ENCODE results near the gene SRPK2. TPM values are rescaled to one million over a fixed set of nuclear protein-coding genes. Genes with fewer than 3 reads are reported as not detected.
A peak's percentile ranks its signal among the peaks of the same experiment; 100 is the strongest.

SRPK2 gene
- total RNA-seq, 1 experiment from 2014 or later = 50.5 TPM

DNA sequence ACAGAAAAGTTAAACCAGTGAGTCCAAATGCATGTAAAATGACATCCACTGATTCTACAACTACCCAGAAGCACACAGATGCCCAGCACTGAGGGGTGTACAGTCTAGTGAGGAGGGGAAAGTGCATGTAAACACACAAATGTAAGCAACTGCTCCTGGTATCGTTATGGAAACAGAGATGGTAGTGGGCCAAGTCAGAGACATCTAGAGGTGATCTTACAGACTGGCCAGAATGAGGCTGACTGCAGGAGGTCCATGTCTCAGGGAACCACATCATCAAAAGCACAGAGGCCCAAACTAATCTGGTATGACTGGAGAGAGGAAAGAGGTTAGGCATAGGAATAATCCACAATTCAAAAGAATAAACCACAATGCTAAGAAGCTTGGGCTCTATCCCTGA lies 176.5 kb downstream of the SRPK2 start (continued):
- TF ChIP-seq, protein P1, sequence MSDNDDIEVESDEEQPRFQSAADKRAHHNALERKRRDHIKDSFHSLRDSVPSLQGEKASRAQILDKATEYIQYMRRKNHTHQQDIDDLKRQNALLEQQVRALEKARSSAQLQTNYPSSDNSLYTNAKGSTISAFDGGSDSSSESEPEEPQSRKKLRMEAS (CRISPR knock-in tag; IDR thresholded peaks at IDR 0.05) = no peak
- TF ChIP-seq, protein P2, sequence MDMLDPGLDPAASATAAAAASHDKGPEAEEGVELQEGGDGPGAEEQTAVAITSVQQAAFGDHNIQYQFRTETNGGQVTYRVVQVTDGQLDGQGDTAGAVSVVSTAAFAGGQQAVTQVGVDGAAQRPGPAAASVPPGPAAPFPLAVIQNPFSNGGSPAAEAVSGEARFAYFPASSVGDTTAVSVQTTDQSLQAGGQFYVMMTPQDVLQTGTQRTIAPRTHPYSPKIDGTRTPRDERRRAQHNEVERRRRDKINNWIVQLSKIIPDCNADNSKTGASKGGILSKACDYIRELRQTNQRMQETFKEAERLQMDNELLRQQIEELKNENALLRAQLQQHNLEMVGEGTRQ (CRISPR knock-in tag; IDR thresholded peaks at IDR 0.05) = no peak
- TF ChIP-seq FOXJ3 (CRISPR knock-in tag; IDR thresholded peaks at IDR 0.05; ENCODE audit: borderline replicate concordance) (no peak), ZNF121 (CRISPR knock-in tag; IDR thresholded peaks at IDR 0.05) (no peak), CREB1 (CRISPR knock-in tag; IDR thresholded peaks at IDR 0.05) (no peak)
- TF ChIP-seq, protein P3, sequence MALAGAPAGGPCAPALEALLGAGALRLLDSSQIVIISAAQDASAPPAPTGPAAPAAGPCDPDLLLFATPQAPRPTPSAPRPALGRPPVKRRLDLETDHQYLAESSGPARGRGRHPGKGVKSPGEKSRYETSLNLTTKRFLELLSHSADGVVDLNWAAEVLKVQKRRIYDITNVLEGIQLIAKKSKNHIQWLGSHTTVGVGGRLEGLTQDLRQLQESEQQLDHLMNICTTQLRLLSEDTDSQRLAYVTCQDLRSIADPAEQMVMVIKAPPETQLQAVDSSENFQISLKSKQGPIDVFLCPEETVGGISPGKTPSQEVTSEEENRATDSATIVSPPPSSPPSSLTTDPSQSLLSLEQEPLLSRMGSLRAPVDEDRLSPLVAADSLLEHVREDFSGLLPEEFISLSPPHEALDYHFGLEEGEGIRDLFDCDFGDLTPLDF (CRISPR knock-in tag; IDR thresholded peaks at IDR 0.05) = no peak
- TF ChIP-seq, protein P4, sequence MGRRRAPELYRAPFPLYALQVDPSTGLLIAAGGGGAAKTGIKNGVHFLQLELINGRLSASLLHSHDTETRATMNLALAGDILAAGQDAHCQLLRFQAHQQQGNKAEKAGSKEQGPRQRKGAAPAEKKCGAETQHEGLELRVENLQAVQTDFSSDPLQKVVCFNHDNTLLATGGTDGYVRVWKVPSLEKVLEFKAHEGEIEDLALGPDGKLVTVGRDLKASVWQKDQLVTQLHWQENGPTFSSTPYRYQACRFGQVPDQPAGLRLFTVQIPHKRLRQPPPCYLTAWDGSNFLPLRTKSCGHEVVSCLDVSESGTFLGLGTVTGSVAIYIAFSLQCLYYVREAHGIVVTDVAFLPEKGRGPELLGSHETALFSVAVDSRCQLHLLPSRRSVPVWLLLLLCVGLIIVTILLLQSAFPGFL (CRISPR knock-in tag; IDR thresholded peaks at IDR 0.05; ENCODE audit: borderline replicate concordance) = no peak

DNA sequence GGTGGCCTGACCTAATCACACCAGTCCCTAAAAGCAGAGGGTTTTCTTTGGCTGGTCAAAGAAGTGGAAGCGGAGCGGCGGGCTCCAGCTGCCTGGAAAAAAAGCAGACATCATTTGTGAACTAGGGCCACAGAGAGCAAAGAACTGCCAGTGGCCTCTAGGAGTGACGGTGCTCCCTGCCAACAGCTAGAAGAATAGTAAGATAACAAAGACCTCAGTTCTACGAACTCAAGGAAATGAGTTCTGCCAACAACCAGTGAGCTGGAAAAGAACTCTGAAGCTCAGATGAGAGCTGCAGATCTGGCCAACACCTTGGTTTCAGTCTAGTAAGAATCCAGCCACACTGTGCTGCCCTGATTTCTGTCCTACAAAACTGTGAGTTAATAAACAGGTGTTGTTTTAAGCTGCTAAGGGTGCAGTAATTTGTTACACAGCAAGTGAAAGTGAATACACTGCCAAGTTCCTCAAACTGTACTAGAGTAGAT lies 178.0 kb downstream of the SRPK2 start:
- H3K4me1 Mint-ChIP-seq = peaks cover 23% of the 10 kb centered on the region
- ChIA-PET POLR2A (no interaction called here), CTCF (interaction anchor here (0.5 to 1.5 kb wide), 2 partner anchors 14 to 536 kb away, joined by 3 read pairs; no protein-coding TSS in a partner anchor)
- H3K27ac Mint-ChIP-seq = peak overlapping the region; percentile 36; the same call in 1 of the 2 replicates
- H3K4me3 Mint-ChIP-seq = no peak overlapping the region
- H3K36me3 Mint-ChIP-seq = peaks cover 4% of the 10 kb centered on the region; the same call in 1 of the 2 replicates
- ATAC-seq (peak; percentile 76), DNase-seq (ENCODE audit: low spot score) (no peak)
- no peaks in the 10 kb centered on the region for H3K27me3 Mint-ChIP-seq (ENCODE audit: low read depth)
- peaks cover 12% of the 10 kb centered on the region for H3K9me3 Mint-ChIP-seq
- TF ChIP-seq NFE2L1 (CRISPR knock-in tag; IDR thresholded peaks at IDR 0.05) = no peak
- TF ChIP-seq, protein P5, sequence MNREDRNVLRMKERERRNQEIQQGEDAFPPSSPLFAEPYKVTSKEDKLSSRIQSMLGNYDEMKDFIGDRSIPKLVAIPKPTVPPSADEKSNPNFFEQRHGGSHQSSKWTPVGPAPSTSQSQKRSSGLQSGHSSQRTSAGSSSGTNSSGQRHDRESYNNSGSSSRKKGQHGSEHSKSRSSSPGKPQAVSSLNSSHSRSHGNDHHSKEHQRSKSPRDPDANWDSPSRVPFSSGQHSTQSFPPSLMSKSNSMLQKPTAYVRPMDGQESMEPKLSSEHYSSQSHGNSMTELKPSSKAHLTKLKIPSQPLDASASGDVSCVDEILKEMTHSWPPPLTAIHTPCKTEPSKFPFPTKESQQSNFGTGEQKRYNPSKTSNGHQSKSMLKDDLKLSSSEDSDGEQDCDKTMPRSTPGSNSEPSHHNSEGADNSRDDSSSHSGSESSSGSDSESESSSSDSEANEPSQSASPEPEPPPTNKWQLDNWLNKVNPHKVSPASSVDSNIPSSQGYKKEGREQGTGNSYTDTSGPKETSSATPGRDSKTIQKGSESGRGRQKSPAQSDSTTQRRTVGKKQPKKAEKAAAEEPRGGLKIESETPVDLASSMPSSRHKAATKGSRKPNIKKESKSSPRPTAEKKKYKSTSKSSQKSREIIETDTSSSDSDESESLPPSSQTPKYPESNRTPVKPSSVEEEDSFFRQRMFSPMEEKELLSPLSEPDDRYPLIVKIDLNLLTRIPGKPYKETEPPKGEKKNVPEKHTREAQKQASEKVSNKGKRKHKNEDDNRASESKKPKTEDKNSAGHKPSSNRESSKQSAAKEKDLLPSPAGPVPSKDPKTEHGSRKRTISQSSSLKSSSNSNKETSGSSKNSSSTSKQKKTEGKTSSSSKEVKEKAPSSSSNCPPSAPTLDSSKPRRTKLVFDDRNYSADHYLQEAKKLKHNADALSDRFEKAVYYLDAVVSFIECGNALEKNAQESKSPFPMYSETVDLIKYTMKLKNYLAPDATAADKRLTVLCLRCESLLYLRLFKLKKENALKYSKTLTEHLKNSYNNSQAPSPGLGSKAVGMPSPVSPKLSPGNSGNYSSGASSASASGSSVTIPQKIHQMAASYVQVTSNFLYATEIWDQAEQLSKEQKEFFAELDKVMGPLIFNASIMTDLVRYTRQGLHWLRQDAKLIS (CRISPR knock-in tag; IDR thresholded peaks at IDR 0.05; ENCODE audit: borderline replicate concordance) = no peak
- no peak for TF ChIP-seq GTF2I (CRISPR knock-in tag; conservative IDR thresholded peaks at IDR 0.05)
- TF ChIP-seq, protein P6, sequence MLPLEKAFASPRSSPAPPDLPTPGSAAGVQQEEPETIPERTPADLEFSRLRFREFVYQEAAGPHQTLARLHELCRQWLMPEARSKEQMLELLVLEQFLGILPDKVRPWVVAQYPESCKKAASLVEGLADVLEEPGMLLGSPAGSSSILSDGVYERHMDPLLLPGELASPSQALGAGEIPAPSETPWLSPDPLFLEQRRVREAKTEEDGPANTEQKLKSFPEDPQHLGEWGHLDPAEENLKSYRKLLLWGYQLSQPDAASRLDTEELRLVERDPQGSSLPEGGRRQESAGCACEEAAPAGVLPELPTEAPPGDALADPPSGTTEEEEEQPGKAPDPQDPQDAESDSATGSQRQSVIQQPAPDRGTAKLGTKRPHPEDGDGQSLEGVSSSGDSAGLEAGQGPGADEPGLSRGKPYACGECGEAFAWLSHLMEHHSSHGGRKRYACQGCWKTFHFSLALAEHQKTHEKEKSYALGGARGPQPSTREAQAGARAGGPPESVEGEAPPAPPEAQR (CRISPR knock-in tag; IDR thresholded peaks at IDR 0.05) = no peak
- TF ChIP-seq SMAD4 (CRISPR knock-in tag; IDR thresholded peaks at IDR 0.05) = no peak
- no peak for TF ChIP-seq FOXJ3 (CRISPR knock-in tag; IDR thresholded peaks at IDR 0.05; ENCODE audit: borderline replicate concordance)
- TF ChIP-seq, protein P7, sequence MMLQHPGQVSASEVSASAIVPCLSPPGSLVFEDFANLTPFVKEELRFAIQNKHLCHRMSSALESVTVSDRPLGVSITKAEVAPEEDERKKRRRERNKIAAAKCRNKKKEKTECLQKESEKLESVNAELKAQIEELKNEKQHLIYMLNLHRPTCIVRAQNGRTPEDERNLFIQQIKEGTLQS (CRISPR knock-in tag; conservative IDR thresholded peaks at IDR 0.05) = no peak
- TF ChIP-seq, protein P8, sequence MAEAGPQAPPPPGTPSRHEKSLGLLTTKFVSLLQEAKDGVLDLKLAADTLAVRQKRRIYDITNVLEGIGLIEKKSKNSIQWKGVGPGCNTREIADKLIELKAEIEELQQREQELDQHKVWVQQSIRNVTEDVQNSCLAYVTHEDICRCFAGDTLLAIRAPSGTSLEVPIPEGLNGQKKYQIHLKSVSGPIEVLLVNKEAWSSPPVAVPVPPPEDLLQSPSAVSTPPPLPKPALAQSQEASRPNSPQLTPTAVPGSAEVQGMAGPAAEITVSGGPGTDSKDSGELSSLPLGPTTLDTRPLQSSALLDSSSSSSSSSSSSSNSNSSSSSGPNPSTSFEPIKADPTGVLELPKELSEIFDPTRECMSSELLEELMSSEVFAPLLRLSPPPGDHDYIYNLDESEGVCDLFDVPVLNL (CRISPR knock-in tag; IDR thresholded peaks at IDR 0.05; ENCODE audit: borderline replicate concordance, low read depth) = no peak
- TF ChIP-seq HMGA2 (CRISPR knock-in tag; IDR thresholded peaks at IDR 0.05) = no peak
- TF ChIP-seq FOXK1 (CRISPR knock-in tag; IDR thresholded peaks at IDR 0.05) = no peak
- TF ChIP-seq, protein P9, sequence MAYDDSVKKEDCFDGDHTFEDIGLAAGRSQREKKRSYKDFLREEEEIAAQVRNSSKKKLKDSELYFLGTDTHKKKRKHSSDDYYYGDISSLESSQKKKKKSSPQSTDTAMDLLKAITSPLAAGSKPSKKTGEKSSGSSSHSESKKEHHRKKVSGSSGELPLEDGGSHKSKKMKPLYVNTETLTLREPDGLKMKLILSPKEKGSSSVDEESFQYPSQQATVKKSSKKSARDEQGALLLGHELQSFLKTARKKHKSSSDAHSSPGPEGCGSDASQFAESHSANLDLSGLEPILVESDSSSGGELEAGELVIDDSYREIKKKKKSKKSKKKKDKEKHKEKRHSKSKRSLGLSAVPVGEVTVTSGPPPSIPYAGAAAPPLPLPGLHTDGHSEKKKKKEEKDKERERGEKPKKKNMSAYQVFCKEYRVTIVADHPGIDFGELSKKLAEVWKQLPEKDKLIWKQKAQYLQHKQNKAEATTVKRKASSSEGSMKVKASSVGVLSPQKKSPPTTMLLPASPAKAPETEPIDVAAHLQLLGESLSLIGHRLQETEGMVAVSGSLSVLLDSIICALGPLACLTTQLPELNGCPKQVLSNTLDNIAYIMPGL (CRISPR knock-in tag; IDR thresholded peaks at IDR 0.05) = no peak
